IMR-90 (cell line): ENCODE results near the gene VAMP7.

Experiments used
- CEBPB ChIP-seq: IDR thresholded peaks from 2 replicates; pipeline ENCODE4 v1.6.1; 2012; ENCODE audit warnings: low read depth, low read length, improper control_type of control experiment
- MAFK ChIP-seq: IDR thresholded peaks from 2 replicates; pipeline ENCODE4 v1.6.1; 2012; ENCODE audit warnings: low read depth, low read length, improper control_type of control experiment
- MAZ ChIP-seq: IDR thresholded peaks from 2 replicates; pipeline ENCODE4 v1.6.1; 2012; ENCODE audit warnings: low read depth, mild to moderate bottlenecking, low read length, improper control_type of control experiment, moderate library complexity, borderline replicate concordance
- MXI1 ChIP-seq: IDR thresholded peaks from 2 replicates; pipeline ENCODE4 v1.6.1; 2012; ENCODE audit warnings: low read depth, mild to moderate bottlenecking, low read length, moderate library complexity, borderline replicate concordance
- POLR2A ChIP-seq: IDR thresholded peaks from 2 replicates; pipeline ENCODE4 v1.6.1; 2012; ENCODE audit warnings: mild to moderate bottlenecking, low read depth, low read length
- RCOR1 ChIP-seq: IDR thresholded peaks from 2 replicates; pipeline ENCODE4 v1.6.1; 2012; ENCODE audit warnings: mild to moderate bottlenecking, low read length, improper control_type of control experiment; ENCODE audit not compliant: insufficient replicate concordance
- TF ChIP-seq, protein P1 (sequence below): conservative IDR thresholded peaks from 2 replicates; pipeline ENCODE4 v1.5.1; 2012; ENCODE audit warnings: mild to moderate bottlenecking, low read depth, low read length, improper control_type of control experiment
- TF ChIP-seq, protein P2 (sequence below): fragments of 150-350 bp; IDR thresholded peaks from 2 replicates; pipeline ENCODE4 v1.6.1; 2016; ENCODE audit warnings: low read depth, mild to moderate bottlenecking, low read length, moderate library complexity, borderline replicate concordance

DNA sequence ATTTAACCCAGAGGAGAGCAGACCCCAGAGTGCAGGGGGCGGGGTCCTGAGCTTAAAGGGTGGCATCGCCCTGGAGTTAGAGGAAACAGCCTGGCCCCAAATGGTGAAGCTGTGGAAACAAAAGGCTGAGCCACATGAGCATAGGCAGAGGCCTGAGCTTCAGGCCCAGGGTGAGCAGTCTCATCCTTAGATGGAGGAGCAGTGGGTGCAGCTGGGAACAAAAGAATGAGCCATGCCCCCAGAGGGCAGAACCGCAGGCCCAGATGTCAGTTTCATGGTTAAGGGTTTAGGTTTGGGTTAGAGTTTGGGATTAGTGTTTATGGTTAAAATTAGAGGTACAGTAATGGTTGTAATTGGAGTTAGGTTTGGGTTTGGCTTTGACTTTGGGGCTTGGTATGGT, 71.9 kb downstream of the VAMP7 start:
- TF ChIP-seq MXI1 (no peak), RCOR1 (no peak), POLR2A (no peak), CEBPB (no peak), MAFK (no peak), MAZ (no peak)
- TF ChIP-seq, protein P1, sequence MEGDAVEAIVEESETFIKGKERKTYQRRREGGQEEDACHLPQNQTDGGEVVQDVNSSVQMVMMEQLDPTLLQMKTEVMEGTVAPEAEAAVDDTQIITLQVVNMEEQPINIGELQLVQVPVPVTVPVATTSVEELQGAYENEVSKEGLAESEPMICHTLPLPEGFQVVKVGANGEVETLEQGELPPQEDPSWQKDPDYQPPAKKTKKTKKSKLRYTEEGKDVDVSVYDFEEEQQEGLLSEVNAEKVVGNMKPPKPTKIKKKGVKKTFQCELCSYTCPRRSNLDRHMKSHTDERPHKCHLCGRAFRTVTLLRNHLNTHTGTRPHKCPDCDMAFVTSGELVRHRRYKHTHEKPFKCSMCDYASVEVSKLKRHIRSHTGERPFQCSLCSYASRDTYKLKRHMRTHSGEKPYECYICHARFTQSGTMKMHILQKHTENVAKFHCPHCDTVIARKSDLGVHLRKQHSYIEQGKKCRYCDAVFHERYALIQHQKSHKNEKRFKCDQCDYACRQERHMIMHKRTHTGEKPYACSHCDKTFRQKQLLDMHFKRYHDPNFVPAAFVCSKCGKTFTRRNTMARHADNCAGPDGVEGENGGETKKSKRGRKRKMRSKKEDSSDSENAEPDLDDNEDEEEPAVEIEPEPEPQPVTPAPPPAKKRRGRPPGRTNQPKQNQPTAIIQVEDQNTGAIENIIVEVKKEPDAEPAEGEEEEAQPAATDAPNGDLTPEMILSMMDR, result no peak
- TF ChIP-seq, protein P2, sequence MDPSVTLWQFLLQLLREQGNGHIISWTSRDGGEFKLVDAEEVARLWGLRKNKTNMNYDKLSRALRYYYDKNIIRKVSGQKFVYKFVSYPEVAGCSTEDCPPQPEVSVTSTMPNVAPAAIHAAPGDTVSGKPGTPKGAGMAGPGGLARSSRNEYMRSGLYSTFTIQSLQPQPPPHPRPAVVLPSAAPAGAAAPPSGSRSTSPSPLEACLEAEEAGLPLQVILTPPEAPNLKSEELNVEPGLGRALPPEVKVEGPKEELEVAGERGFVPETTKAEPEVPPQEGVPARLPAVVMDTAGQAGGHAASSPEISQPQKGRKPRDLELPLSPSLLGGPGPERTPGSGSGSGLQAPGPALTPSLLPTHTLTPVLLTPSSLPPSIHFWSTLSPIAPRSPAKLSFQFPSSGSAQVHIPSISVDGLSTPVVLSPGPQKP, result no peak
